PC-9 (cell line): ENCODE results near the gene PUM1. TPM values are rescaled to one million over a fixed set of nuclear protein-coding genes. Genes with fewer than 3 reads are reported as not detected.

Experiments used
- BruUV-seq: library from RNA; stranded (reverse); fragments of 400-500 nt; replicated peaks from 2 replicates; lab custom pipeline; 2021; lab: Mats Ljungman, UMichigan
- CTCF ChIA-PET: fragments of 300-600 bp; sonication (Branson Sonifier 250); formaldehyde crosslinking; loops from one replicate; lab custom pipeline; 2022; ENCODE audit warnings: antibody characterized with exemption; lab: Charles Lee
- POLR2A ChIA-PET: fragments of 300-600 bp; sonication (Branson Sonifier 250); formaldehyde crosslinking; loops from one replicate; lab custom pipeline; 2022; ENCODE audit warnings: antibody characterized with exemption; ENCODE audit not compliant: unreplicated experiment; lab: Charles Lee
- DNase-seq, 2 experiments: peaks; one replicate each; pipeline versions ENCODE4 v3.0.0 to v3.0.0-alpha.2; 2015 to 2022; ENCODE audit warnings: mixed read lengths in 1 of 2
- H2AFZ ChIP-seq: fragments of 200-600 bp; sonication (generic); 2 replicates; pipeline ENCODE4 v1.8.1; 2017; ENCODE audit warnings: antibody characterized with exemption
- H3F3A ChIP-seq: fragments of 200-600 bp; sonication (generic); 2 replicates; pipeline ENCODE4 v1.8.1; 2017; ENCODE audit warnings: antibody characterized with exemption, mild to moderate bottlenecking, low read depth; ENCODE audit not compliant: insufficient read depth
- H3K27ac ChIP-seq: fragments of 200-600 bp; sonication (generic); 2 replicates; pipeline ENCODE4 v1.6.1; 2016; ENCODE audit warnings: mixed run types
- H3K27me3 ChIP-seq: fragments of 200-600 bp; sonication (generic); 2 replicates; pipeline ENCODE4 v1.6.1; 2016; ENCODE audit warnings: low read depth, mixed run types; ENCODE audit not compliant: insufficient read depth
- H3K36me3 ChIP-seq: fragments of 200-600 bp; sonication (generic); 2 replicates; pipeline ENCODE4 v1.6.1; 2016; ENCODE audit warnings: low read depth, mixed run types
- H3K4me1 ChIP-seq: fragments of 200-600 bp; sonication (generic); replicated peaks from 2 replicates; pipeline ENCODE4 v1.6.1; 2016; ENCODE audit warnings: mixed run types; ENCODE audit not compliant: insufficient read depth
- H3K4me2 ChIP-seq: fragments of 200-600 bp; sonication (generic); 2 replicates; pipeline ENCODE4 v1.6.1; 2017; ENCODE audit warnings: mixed run types
- H3K4me3 ChIP-seq: fragments of 200-600 bp; sonication (generic); 2 replicates; pipeline ENCODE4 v1.6.1; 2016; ENCODE audit warnings: mixed run types
- H3K79me2 ChIP-seq: fragments of 200-600 bp; sonication (generic); 2 replicates; pipeline ENCODE4 v1.6.1; 2017; ENCODE audit warnings: low read depth, mixed run types
- H3K9me2 ChIP-seq: fragments of 200-600 bp; sonication (generic); 2 replicates; pipeline ENCODE4 v1.8.1; 2017; ENCODE audit warnings: mild to moderate bottlenecking; ENCODE audit not compliant: insufficient read depth
- H3K9me3 ChIP-seq: fragments of 200-600 bp; sonication (generic); 2 replicates; pipeline ENCODE4 v1.8.1; 2016; ENCODE audit warnings: low read depth; ENCODE audit not compliant: insufficient read depth
- H4K20me1 ChIP-seq: fragments of 200-600 bp; sonication (generic); 2 replicates; pipeline ENCODE4 v1.8.1; 2017; ENCODE audit not compliant: insufficient read depth
- CTCF ChIP-seq: fragments of 200-600 bp; sonication (generic); conservative IDR thresholded peaks from 2 replicates; pipeline ENCODE4 v1.6.1; 2017; ENCODE audit warnings: mixed run types, antibody characterized with exemption, mild to moderate bottlenecking, moderate library complexity
- EZH2 ChIP-seq: fragments of 200-600 bp; sonication (generic); IDR thresholded peaks from 2 replicates; pipeline ENCODE4 v1.8.0; 2017; ENCODE audit warnings: antibody characterized with exemption, low read depth
- intact Hi-C: fragments of 100-400 bp; cut with micrococcal nuclease; formaldehyde crosslinking; loops from one replicate; pipeline ENCODE4 v1.10.0; 2022; ENCODE audit not compliant: unreplicated experiment
- total RNA-seq: library from RNA; stranded (reverse); gene quantifications from 2 replicates; pipeline ENCODE4 v1.2.3, GENCODE V29; 2021

Gene PUM1
- total RNA-seq, 1 experiment from 2014 or later: 117 TPM

GRCh38 chr1:31011719-31012118, 53.8 kb downstream of the PUM1 start:
- H3K27me3 ChIP-seq: no peaks in the 10 kb centered on the region
- no peak for DNase-seq
- no peaks in the 10 kb centered on the region for H3K9me3 ChIP-seq
- H3K79me2 ChIP-seq: peaks cover 98% of the 10 kb centered on the region
- ChIA-PET POLR2A (no interaction called here), CTCF (interaction anchor here (0.6 kb wide), 1 partner anchor 71 kb away, joined by 3 read pairs; no protein-coding TSS in a partner anchor)
- peaks cover 95% of the 10 kb centered on the region for H4K20me1 ChIP-seq
- no peak overlapping the region for H3K4me2 ChIP-seq
- H3K4me3 ChIP-seq: no peak overlapping the region
- TF ChIP-seq CTCF (no peak), EZH2 (no peak)
- no peak overlapping the region for H3K27ac ChIP-seq
- H2AFZ ChIP-seq: no peak overlapping the region
- intact Hi-C loops: no loop called here
- H3K4me1 ChIP-seq: peaks cover 11% of the 10 kb centered on the region; the same call in 1 of the 2 replicates
- H3F3A ChIP-seq: peaks cover 15% of the 10 kb centered on the region; the same call in 1 of the 2 replicates
- no peaks in the 10 kb centered on the region for H3K36me3 ChIP-seq
- H3K9me2 ChIP-seq: no peaks in the 10 kb centered on the region
- no TSS peak for BruUV-seq

- POLR2A ChIA-PET: interaction anchor here (0.6 kb wide), 1 partner anchor 283 kb away, joined by 4 read pairs; no protein-coding TSS in a partner anchor
- CTCF ChIA-PET: interaction anchor here (0.6 kb wide), 1 partner anchor 14 kb away, joined by 5 read pairs; no protein-coding TSS in a partner anchor
- no peak for TF ChIP-seq CTCF
- no peak for TF ChIP-seq EZH2
- Histone ChIP-seq H3F3A (peaks cover 9% of the 10 kb centered on the region; the same call in 1 of the 2 replicates), H3K4me2 (no peak overlapping the region), H3K79me2 (peaks cover 97% of the 10 kb centered on the region), H3K9me2 (no peaks in the 10 kb centered on the region), H3K27ac (no peak overlapping the region), H3K36me3 (no peaks in the 10 kb centered on the region), H4K20me1 (peaks cover 95% of the 10 kb centered on the region), H3K9me3 (no peaks in the 10 kb centered on the region), H3K4me3 (no peak overlapping the region), H3K4me1 (peaks cover 11% of the 10 kb centered on the region; the same call in 1 of the 2 replicates), H3K27me3 (no peaks in the 10 kb centered on the region), H2AFZ (no peak overlapping the region)
- no TSS peak for BruUV-seq
- no peak for DNase-seq
- intact Hi-C loops: no loop called here
These were observed 55.2 kb downstream of the PUM1 start for GRCh38 chr1:31010086-31010989.

GRCh38 chr1:31007462-31007991, 58.0 kb downstream of the PUM1 start:
- no peak for DNase-seq
- no peaks in the 10 kb centered on the region for H3K9me2 ChIP-seq
- no peaks in the 10 kb centered on the region for H3K27me3 ChIP-seq
- H3K79me2 ChIP-seq: peaks cover 95% of the 10 kb centered on the region
- no peak overlapping the region for H2AFZ ChIP-seq
- peak overlapping the region; percentile 20; the same call in 1 of the 2 replicates for H3K27ac ChIP-seq
- CTCF ChIA-PET: no interaction called here
- peaks cover 11% of the 10 kb centered on the region; the same call in 1 of the 2 replicates for H3K4me1 ChIP-seq
- no peaks in the 10 kb centered on the region for H3K36me3 ChIP-seq
- peaks cover 6% of the 10 kb centered on the region; the same call in 1 of the 2 replicates for H3F3A ChIP-seq
- no peak overlapping the region for H3K4me3 ChIP-seq
- peaks cover 92% of the 10 kb centered on the region for H4K20me1 ChIP-seq
- intact Hi-C loops: loop anchor here (2.0 kb wide), 1 partner anchor 13 kb away; no protein-coding TSS in a partner anchor
- POLR2A ChIA-PET: interaction anchor here (0.5 to 0.6 kb wide), 2 partner anchors 30 to 59 kb away, joined by 5 to 14 read pairs; no protein-coding TSS in a partner anchor
- H3K9me3 ChIP-seq: no peaks in the 10 kb centered on the region
- BruUV-seq: no TSS peak
- TF ChIP-seq EZH2: no peak
- TF ChIP-seq CTCF: no peak
- H3K4me2 ChIP-seq: no peak overlapping the region
